Osteoblast (primary cell): ENCODE data around the gene SEMA4A. TPM values are rescaled to one million over a fixed set of nuclear protein-coding genes. Genes with fewer than 3 reads are reported as not detected.

Experiments used
- DNase-seq: peaks from one replicate; pipeline ENCODE4 v3.0.0; 2011; ENCODE audit warnings: low spot score, mixed read lengths; ENCODE audit not compliant: insufficient read length; ENCODE audit errors: missing footprints
- H2AFZ ChIP-seq: 2 replicates; pipeline ENCODE4 v1.6.0; 2011; ENCODE audit warnings: mild to moderate bottlenecking, low read length
- H3K27ac ChIP-seq: 2 replicates; pipeline ENCODE4 v1.5.1; 2011; ENCODE audit warnings: mild to moderate bottlenecking, low read depth, low read length, moderate library complexity
- H3K27me3 ChIP-seq: 2 replicates; pipeline ENCODE4 v1.6.0; 2012; ENCODE audit warnings: mild to moderate bottlenecking, control low read depth, inconsistent platforms, low read length, moderate library complexity; ENCODE audit not compliant: insufficient read depth
- H3K36me3 ChIP-seq: 2 replicates; pipeline ENCODE4 v1.5.1; 2011; ENCODE audit warnings: mild to moderate bottlenecking, low read length, control low read depth, moderate library complexity; ENCODE audit not compliant: insufficient read depth
- H3K4me1 ChIP-seq: 2 replicates; pipeline ENCODE4 v1.5.1; 2011; ENCODE audit warnings: mild to moderate bottlenecking, low read length, control low read depth, moderate library complexity; ENCODE audit not compliant: insufficient read depth
- H3K4me2 ChIP-seq: 2 replicates; pipeline ENCODE4 v1.6.0; 2011; ENCODE audit warnings: mild to moderate bottlenecking, low read length; ENCODE audit not compliant: insufficient read depth
- H3K4me3 ChIP-seq: fragments of 200-600 bp; sonication (generic); 3 replicates; pipeline ENCODE4 v1.5.1; 2012; ENCODE audit warnings: mild to moderate bottlenecking, low read length, inconsistent platforms; ENCODE audit not compliant: insufficient read depth
- H3K79me2 ChIP-seq: 2 replicates; pipeline ENCODE4 v1.6.0; 2012; ENCODE audit warnings: mild to moderate bottlenecking, low read length, control low read depth, inconsistent platforms; ENCODE audit not compliant: insufficient read depth
- H3K9me3 ChIP-seq: 2 replicates; pipeline ENCODE4 v1.5.1; 2011; ENCODE audit warnings: low read depth, low read length, control low read depth
- H4K20me1 ChIP-seq: 2 replicates; pipeline ENCODE4 v1.6.0; 2012; ENCODE audit warnings: mild to moderate bottlenecking, low read length, control low read depth; ENCODE audit not compliant: insufficient read depth
- CTCF ChIP-seq: IDR thresholded peaks from 2 replicates; pipeline ENCODE4 v1.5.1; 2011; ENCODE audit warnings: mild to moderate bottlenecking, low read depth, low read length, moderate library complexity; ENCODE audit errors: extremely low read depth
- total RNA-seq: library from RNA; depleted of rRNA; stranded (reverse); fragments of >200 nt; gene quantifications from 2 replicates; pipeline ENCODE4 v1.2.3, GENCODE V29; 2012

The SEMA4A gene
- total RNA-seq, 1 donor: 1.8 TPM

GRCh38 chr1:156140879-156141707 is 12.3 kb upstream of the SEMA4A start:
- H3K79me2 ChIP-seq: peaks cover 26% of the 10 kb centered on the region
- no peak overlapping the region for H3K4me3 ChIP-seq
- H3K36me3 ChIP-seq: peaks cover 55% of the 10 kb centered on the region
- H3K4me1 ChIP-seq: peaks cover 24% of the 10 kb centered on the region
- TF ChIP-seq CTCF: peak; percentile 49
- no peaks in the 10 kb centered on the region for H3K27me3 ChIP-seq
- no peak overlapping the region for H3K4me2 ChIP-seq
- peak; percentile 71 for DNase-seq
- peaks cover 49% of the 10 kb centered on the region for H4K20me1 ChIP-seq
- no peaks in the 10 kb centered on the region for H3K9me3 ChIP-seq
- no peak overlapping the region for H2AFZ ChIP-seq
- peak overlapping the region; percentile 46 for H3K27ac ChIP-seq

- DNase-seq: peak; percentile 60
- H3K36me3 ChIP-seq: peaks cover 27% of the 10 kb centered on the region
- no peak for TF ChIP-seq CTCF
- peaks cover 4% of the 10 kb centered on the region for H3K27me3 ChIP-seq
- peaks cover 21% of the 10 kb centered on the region for H4K20me1 ChIP-seq
- H2AFZ ChIP-seq: no peak overlapping the region
- no peaks in the 10 kb centered on the region for H3K79me2 ChIP-seq
- H3K4me2 ChIP-seq: no peak overlapping the region
- no peak overlapping the region for H3K4me3 ChIP-seq
- peaks cover 35% of the 10 kb centered on the region for H3K4me1 ChIP-seq
- H3K27ac ChIP-seq: peak overlapping the region; percentile 32
- no peaks in the 10 kb centered on the region for H3K9me3 ChIP-seq
Observed at GRCh38 chr1:156143765-156144489, 9.5 kb upstream of the SEMA4A start.

GRCh38 chr1:156144742-156145141 is 8.6 kb upstream of the SEMA4A start:
- H2AFZ ChIP-seq: no peak overlapping the region
- no peak overlapping the region for H3K4me3 ChIP-seq
- TF ChIP-seq CTCF: no peak

GRCh38 chr1:156145650-156146019 is 7.8 kb upstream of the SEMA4A start:
- no peak for TF ChIP-seq CTCF
- H3K36me3 ChIP-seq: peaks cover 11% of the 10 kb centered on the region
- H3K9me3 ChIP-seq: no peaks in the 10 kb centered on the region
- H4K20me1 ChIP-seq: peaks cover 10% of the 10 kb centered on the region
- peak overlapping the region; percentile 21 for H3K27ac ChIP-seq
- no peak for DNase-seq
- peaks cover 11% of the 10 kb centered on the region for H3K27me3 ChIP-seq
- H2AFZ ChIP-seq: no peak overlapping the region
- no peak overlapping the region for H3K4me2 ChIP-seq
- H3K79me2 ChIP-seq: no peaks in the 10 kb centered on the region
- no peak overlapping the region for H3K4me3 ChIP-seq
- peaks cover 31% of the 10 kb centered on the region for H3K4me1 ChIP-seq

More at GRCh38 chr1:156144742-156145141, 8.6 kb upstream of the SEMA4A start:
- no peak for DNase-seq
- Histone ChIP-seq H3K36me3 (peaks cover 20% of the 10 kb centered on the region), H3K27me3 (peaks cover 10% of the 10 kb centered on the region), H3K79me2 (no peaks in the 10 kb centered on the region), H3K27ac (peak overlapping the region; percentile 12), H3K9me3 (no peaks in the 10 kb centered on the region), H3K4me2 (no peak overlapping the region), H3K4me1 (peaks cover 35% of the 10 kb centered on the region), H4K20me1 (peaks cover 19% of the 10 kb centered on the region)
